Vagina (tissue), 2 donors: Measurements from ENCODE around the gene PGA4.
"Not testable (repeated sequence)": the region's sequence is repeated elsewhere in the genome, so short reads cannot be mapped to it uniquely, and the experiment has no call there.

Source experiments
- POLR2AphosphoS5 ChIP-seq, 2 donors: sonication (generic); formaldehyde crosslinking; IDR thresholded peaks; one replicate each; pipeline ENCODE4 v1.9.0; 2017; ENCODE audit warnings: antibody characterized with exemption in 2 of 2, mild to moderate bottlenecking in 2 of 2, low read depth in 1 of 2; ENCODE audit not compliant: insufficient read depth in 1 of 2
- TF ChIP-seq, protein P1 (sequence below), 3 experiments: fragments of 450-650 bp in 2 of 3; fragments of 200-600 bp in 1 of 3; sonication (generic) in 1 of 3; IDR thresholded peaks; one replicate each; pipeline ENCODE4 v1.5.1; 2017 to 2019; ENCODE audit warnings: antibody characterized with exemption in 3 of 3, mild to moderate bottlenecking in 2 of 3, moderate library complexity in 2 of 3

DNA sequence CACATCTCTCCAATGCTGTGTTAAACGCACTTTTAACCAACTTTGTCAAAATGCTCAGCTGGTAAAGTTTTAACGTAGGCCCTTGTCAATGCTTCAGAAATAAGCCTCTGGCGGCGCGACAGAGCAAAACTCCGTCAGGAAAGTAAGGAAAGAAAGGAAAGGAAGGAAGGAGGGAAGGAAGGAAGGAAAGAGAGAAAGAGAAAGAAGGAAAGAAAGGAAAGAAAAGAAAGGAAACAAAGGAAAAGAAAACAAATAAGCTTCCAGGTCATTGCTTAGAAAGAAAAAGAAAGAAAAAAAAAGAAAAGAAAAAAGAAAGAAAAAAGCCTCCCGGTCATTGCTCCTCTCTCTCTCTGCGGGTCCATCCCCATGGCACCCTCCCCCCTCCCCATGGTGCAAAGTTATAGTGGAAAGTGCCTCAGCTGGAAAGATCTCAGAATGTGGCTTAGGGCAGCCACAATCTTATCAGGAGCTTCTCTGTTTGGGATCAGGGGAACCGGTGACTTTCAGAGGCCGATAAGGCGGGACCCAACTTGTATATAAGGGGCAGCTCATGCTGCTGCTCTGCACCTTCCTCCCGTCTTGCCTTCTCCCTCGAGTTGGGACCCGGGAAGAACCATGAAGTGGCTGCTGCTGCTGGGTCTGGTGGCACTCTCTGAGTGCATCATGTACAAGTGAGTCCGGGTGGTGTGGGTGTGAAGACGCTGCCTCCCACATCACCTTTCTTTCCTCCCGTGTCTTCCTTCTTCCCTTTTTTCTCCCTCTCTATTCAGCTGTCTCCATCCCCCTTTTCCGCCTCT lies 19.0 kb upstream of the PGA4 start, which contains the start of gene PGA3:
- TF ChIP-seq, protein P1, sequence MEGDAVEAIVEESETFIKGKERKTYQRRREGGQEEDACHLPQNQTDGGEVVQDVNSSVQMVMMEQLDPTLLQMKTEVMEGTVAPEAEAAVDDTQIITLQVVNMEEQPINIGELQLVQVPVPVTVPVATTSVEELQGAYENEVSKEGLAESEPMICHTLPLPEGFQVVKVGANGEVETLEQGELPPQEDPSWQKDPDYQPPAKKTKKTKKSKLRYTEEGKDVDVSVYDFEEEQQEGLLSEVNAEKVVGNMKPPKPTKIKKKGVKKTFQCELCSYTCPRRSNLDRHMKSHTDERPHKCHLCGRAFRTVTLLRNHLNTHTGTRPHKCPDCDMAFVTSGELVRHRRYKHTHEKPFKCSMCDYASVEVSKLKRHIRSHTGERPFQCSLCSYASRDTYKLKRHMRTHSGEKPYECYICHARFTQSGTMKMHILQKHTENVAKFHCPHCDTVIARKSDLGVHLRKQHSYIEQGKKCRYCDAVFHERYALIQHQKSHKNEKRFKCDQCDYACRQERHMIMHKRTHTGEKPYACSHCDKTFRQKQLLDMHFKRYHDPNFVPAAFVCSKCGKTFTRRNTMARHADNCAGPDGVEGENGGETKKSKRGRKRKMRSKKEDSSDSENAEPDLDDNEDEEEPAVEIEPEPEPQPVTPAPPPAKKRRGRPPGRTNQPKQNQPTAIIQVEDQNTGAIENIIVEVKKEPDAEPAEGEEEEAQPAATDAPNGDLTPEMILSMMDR (IDR thresholded peaks at IDR 0.05) = not testable (repeated sequence)
- not testable (repeated sequence) for TF ChIP-seq POLR2AphosphoS5 (IDR thresholded peaks at IDR 0.05; ENCODE audit: insufficient read depth in 1 of 2, low read depth in 1 of 2)
